ENCODE results near the gene BORCS5. TPM values are rescaled to one million over a fixed set of nuclear protein-coding genes. Genes with fewer than 3 reads are reported as not detected.

The BORCS5 gene
- total RNA-seq, 4 donors from 2014 or later = 10.3 to 23.7 (median 19.6) TPM

- no peak overlapping the region for H3K4me3 ChIP-seq (replicated peaks in 1 of 3)
- intact Hi-C loops (cut with DNase I) = no loop called here
- H3K36me3 ChIP-seq = no peaks in the 10 kb centered on the region
- DNase-seq = no peak
- H3K27me3 ChIP-seq = no peaks in the 10 kb centered on the region
- TF ChIP-seq CTCF (IDR thresholded peaks at IDR 0.05) (no peak), POLR2A (IDR thresholded peaks at IDR 0.05) (no peak)
- WGBS, 2 donors = 96 to 99% methylated on average over 2 of the region's 2 CpGs
- H3K27ac ChIP-seq = no peak overlapping the region
- no peaks in the 10 kb centered on the region for H3K9me3 ChIP-seq
- H3K4me1 ChIP-seq = peaks cover 21 to 48% of the 10 kb centered on the region in 2 donors
Measured at GRCh38 chr12:12445882-12446181, 89.0 kb downstream of the BORCS5 start.

- DNase-seq = no peak
- peaks cover 25 to 39% of the 10 kb centered on the region in 2 donors for H3K4me1 ChIP-seq
- TF ChIP-seq CTCF (IDR thresholded peaks at IDR 0.05) (no peak), POLR2A (IDR thresholded peaks at IDR 0.05) (no peak)
- H3K27ac ChIP-seq = no peak overlapping the region
- no peaks in the 10 kb centered on the region for H3K36me3 ChIP-seq
- H3K27me3 ChIP-seq = no peaks in the 10 kb centered on the region
- 76 to 78% methylated on average over 3 of the region's 3 CpGs for WGBS, 2 donors
- H3K4me3 ChIP-seq (replicated peaks in 1 of 3) = no peak overlapping the region
- intact Hi-C loops (cut with DNase I) = no loop called here
- no peaks in the 10 kb centered on the region for H3K9me3 ChIP-seq
Measured at GRCh38 chr12:12446786-12447185, 89.9 kb downstream of the BORCS5 start.

GRCh38 chr12:12447236-12447635 is 90.4 kb downstream of the BORCS5 start:
- H3K9me3 ChIP-seq = no peaks in the 10 kb centered on the region
- no peak overlapping the region for H3K27ac ChIP-seq
- no peaks in the 10 kb centered on the region for H3K36me3 ChIP-seq
- intact Hi-C loops (cut with DNase I) = no loop called here
- DNase-seq = no peak
- no peaks in the 10 kb centered on the region for H3K27me3 ChIP-seq
- peaks cover 25 to 36% of the 10 kb centered on the region in 2 donors for H3K4me1 ChIP-seq
- TF ChIP-seq POLR2A (IDR thresholded peaks at IDR 0.05) = no peak
- no peak for TF ChIP-seq CTCF (IDR thresholded peaks at IDR 0.05)
- 62 to 70% methylated on average over 5 to 8 of the region's 8 CpGs for WGBS, 2 donors
- no peak overlapping the region for H3K4me3 ChIP-seq (replicated peaks in 1 of 3)

GRCh38 chr12:12447837-12448236 is 91.0 kb downstream of the BORCS5 start:
- intact Hi-C loops (cut with DNase I) = no loop called here
- no peaks in the 10 kb centered on the region for H3K27me3 ChIP-seq
- no peak overlapping the region for H3K4me3 ChIP-seq (replicated peaks in 1 of 3)
- no peak for DNase-seq
- H3K27ac ChIP-seq = no peak overlapping the region
- H3K9me3 ChIP-seq = no peaks in the 10 kb centered on the region
- peaks cover 25 to 31% of the 10 kb centered on the region in 2 donors for H3K4me1 ChIP-seq
- 98% methylated on average over 10 of the region's 10 CpGs for WGBS, 2 donors
- no peaks in the 10 kb centered on the region for H3K36me3 ChIP-seq
- TF ChIP-seq CTCF (IDR thresholded peaks at IDR 0.05) (no peak), POLR2A (IDR thresholded peaks at IDR 0.05) (no peak)

GRCh38 chr12:12449533-12450025 is 92.7 kb downstream of the BORCS5 start:
- no peak overlapping the region for H3K4me3 ChIP-seq (replicated peaks in 1 of 3)
- H3K9me3 ChIP-seq = no peaks in the 10 kb centered on the region
- intact Hi-C loops (cut with DNase I) = no loop called here
- DNase-seq = no peak
- H3K4me1 ChIP-seq = peaks cover 16% of the 10 kb centered on the region in 2 donors
- no peaks in the 10 kb centered on the region for H3K27me3 ChIP-seq
- WGBS, 2 donors = 87 to 89% methylated on average over 13 of the region's 13 CpGs
- TF ChIP-seq POLR2A (IDR thresholded peaks at IDR 0.05) = no peak
- no peak for TF ChIP-seq CTCF (IDR thresholded peaks at IDR 0.05)
- no peaks in the 10 kb centered on the region for H3K36me3 ChIP-seq
- H3K27ac ChIP-seq = no peak overlapping the region

Data from thyroid gland (tissue), 4 donors.